K562 (cell line): ENCODE measurements around the gene MTTP. TPM values are rescaled to one million over a fixed set of nuclear protein-coding genes. Genes with fewer than 3 reads are reported as not detected.
A peak's percentile ranks its signal among the peaks of the same experiment; 100 is the strongest.

ENCODE experiments used
- ATAC-seq: fragments of 200-7000 bp; cut with Tn5 transposase; 3 replicates; pipeline ENCODE4 v1.9.1; 2020; ENCODE audit warnings: moderate library complexity
- BruUV-seq: library from RNA; stranded (reverse); fragments of 400-500 nt; replicated peaks from 2 replicates; lab custom pipeline; 2021; lab: Mats Ljungman, UMichigan
- CTCF ChIA-PET: fragments of 300-600 bp; formaldehyde crosslinking; extraction: SDS; loops from one replicate; lab custom pipeline; 2021; ENCODE audit warnings: low intra/inter-chr PET ratio; lab: Yijun Ruan, JAX
- POLR2A ChIA-PET: fragments of 300-600, 350-650 bp; sonication (Branson Sonifier 250); formaldehyde crosslinking; extraction: SDS; loops from one replicate; lab custom pipeline; 2021; ENCODE audit warnings: antibody characterized with exemption, inconsistent platforms; lab: Yijun Ruan, JAX
- DNase-seq, 4 experiments: peaks; one replicate each; pipeline versions ENCODE4 v3.0.0 to v3.0.0-alpha.2; 2011 to 2018; ENCODE audit warnings: low spot score in 3 of 4, mixed read lengths in 3 of 4; ENCODE audit errors: extremely low read depth in 1 of 4
- FAIRE-seq: peaks from 2 replicates; lab custom pipeline; 2011; peaks lifted over from hg19 to GRCh38; lab: Jason Lieb, UNC
- H2AFZ ChIP-seq: 2 replicates; pipeline ENCODE4 v1.6.0; 2011; ENCODE audit warnings: low read depth, low read length, control low read depth, inconsistent platforms
- H3K27ac ChIP-seq: fragments of 200-600 bp; 3 replicates; pipeline ENCODE4 v1.8.0; 2011; ENCODE audit warnings: low read depth, mild to moderate bottlenecking, control low read depth, inconsistent platforms, low read length, moderate library complexity, mixed read lengths; ENCODE audit errors: extremely low read depth
- H3K27me3 ChIP-seq, 2 experiments: fragments of 300-600 bp in 1 of 2; 2 replicates in 1 of 2; 3 replicates in 1 of 2; pipeline versions ENCODE4 v1.6.0 to v1.8.0; 2011; ENCODE audit warnings: inconsistent platforms in 2 of 2, low read length in 2 of 2, mild to moderate bottlenecking in 1 of 2, mixed read lengths in 1 of 2, moderate library complexity in 1 of 2; ENCODE audit not compliant: control insufficient read depth in 2 of 2, insufficient read depth in 2 of 2
- H3K36me3 ChIP-seq: fragments of 300-600 bp; 3 replicates; pipeline ENCODE4 v1.8.0; 2011; ENCODE audit warnings: mild to moderate bottlenecking, low read length, inconsistent platforms; ENCODE audit not compliant: control insufficient read depth, insufficient read depth
- H3K4me1 ChIP-seq, 2 experiments: fragments of 200-600 bp in 1 of 2; replicated peaks in 1 of 2; 2 replicates in 1 of 2; 3 replicates in 1 of 2; pipeline versions ENCODE4 v1.5.1 to v1.8.0; 2011; ENCODE audit warnings: inconsistent platforms in 2 of 2, low read length in 2 of 2, mild to moderate bottlenecking in 1 of 2, mixed read lengths in 1 of 2, moderate library complexity in 1 of 2; ENCODE audit not compliant: control insufficient read depth in 2 of 2, insufficient read depth in 2 of 2
- H3K4me2 ChIP-seq: 2 replicates; pipeline ENCODE4 v1.6.1; 2011; ENCODE audit warnings: low read length, control low read depth, inconsistent platforms, mixed read lengths; ENCODE audit not compliant: insufficient read depth
- H3K4me3 ChIP-seq: fragments of 200-600 bp; sonication (generic), shearing (Covaris generic); 2 replicates; pipeline ENCODE4 v1.5.1; 2016; ENCODE audit warnings: control low read depth, inconsistent platforms
- H3K79me2 ChIP-seq: fragments of 200-600 bp; 3 replicates; pipeline ENCODE4 v1.8.0; 2011; ENCODE audit warnings: low read length, inconsistent platforms; ENCODE audit not compliant: control insufficient read depth, insufficient read depth
- H3K9ac ChIP-seq, 2 experiments: 2 replicates each; pipeline versions ENCODE4 v1.6.0 to v1.6.1; 2011; ENCODE audit warnings: low read depth in 2 of 2, low read length in 2 of 2, control low read depth in 1 of 2, inconsistent platforms in 1 of 2, mild to moderate bottlenecking in 1 of 2, mixed read lengths in 1 of 2; ENCODE audit not compliant: insufficient read depth in 1 of 2
- H3K9me1 ChIP-seq: one replicate; pipeline ENCODE4 v1.6.0; 2011; ENCODE audit warnings: inconsistent platforms, mild to moderate bottlenecking, low read length, moderate library complexity; ENCODE audit not compliant: control insufficient read depth, insufficient read depth
- H3K9me3 ChIP-seq: replicated peaks from 2 replicates; pipeline ENCODE4 v1.5.1; 2011; ENCODE audit warnings: low read depth, low read length, inconsistent platforms; ENCODE audit not compliant: control insufficient read depth, insufficient read depth
- H4K20me1 ChIP-seq: replicated peaks from 2 replicates; pipeline ENCODE4 v1.6.1; 2011; ENCODE audit warnings: low read length, inconsistent platforms, mixed read lengths; ENCODE audit not compliant: control insufficient read depth, insufficient read depth
- CHAMP1 ChIP-seq: fragments of 450-650 bp; IDR thresholded peaks from 2 replicates; pipeline ENCODE4 v1.6.1; 2016; ENCODE audit warnings: mild to moderate bottlenecking
- FOXK1 ChIP-seq: sonication (generic); formaldehyde crosslinking; IDR thresholded peaks from 2 replicates; pipeline ENCODE4 v1.8.0; 2022; ENCODE audit warnings: missing genetic modification reagents, mild to moderate bottlenecking, borderline replicate concordance
- LARP7 ChIP-seq: fragments of 450-650 bp; IDR thresholded peaks from 2 replicates; pipeline ENCODE4 v1.6.1; 2016
- MTA3 ChIP-seq: fragments of 450-650 bp; formaldehyde crosslinking; IDR thresholded peaks from 2 replicates; pipeline ENCODE4 v1.6.1; 2017; ENCODE audit warnings: mild to moderate bottlenecking, borderline replicate concordance
- TEAD4 ChIP-seq, 2 experiments: sonication (generic) in 1 of 2; formaldehyde crosslinking in 1 of 2; IDR thresholded peaks; 2 replicates each; pipeline versions ENCODE4 v1.6.1 to v1.8.0; 2012 to 2022; ENCODE audit warnings: borderline replicate concordance in 1 of 2, inconsistent platforms in 1 of 2, low read length in 1 of 2, mild to moderate bottlenecking in 1 of 2, missing genetic modification reagents in 1 of 2
- THAP7 ChIP-seq: fragments of 250-450 bp; sonication (Bioruptor Pico); IDR thresholded peaks from 2 replicates; pipeline ENCODE4 v1.5.0; 2021
- XRCC4 ChIP-seq: IDR thresholded peaks from one replicate; pipeline ENCODE4 v1.6.1; 2011; ENCODE audit not compliant: insufficient read depth, insufficient read length; ENCODE audit errors: extremely low read depth
- ZFP1 ChIP-seq: fragments of 450-650 bp; formaldehyde crosslinking; IDR thresholded peaks from 2 replicates; pipeline ENCODE4 v1.4.0; 2020; ENCODE audit warnings: mild to moderate bottlenecking, mixed read lengths
- ZNF263 ChIP-seq: sonication (generic); formaldehyde crosslinking; IDR thresholded peaks from 2 replicates; pipeline ENCODE4 v1.8.0; 2022; ENCODE audit warnings: mild to moderate bottlenecking, missing genetic modification reagents, borderline replicate concordance
- ZNF431 ChIP-seq: sonication (generic); formaldehyde crosslinking; IDR thresholded peaks from 2 replicates; pipeline ENCODE4 v1.8.0; 2022; ENCODE audit warnings: mild to moderate bottlenecking, missing genetic modification reagents
- WGBS: fragments of 100-300 bp; shearing (Covaris generic); methylation state at CpG from one replicate; pipeline ENCODE4 v1.1.6; 2016; ENCODE audit warnings: low coverage, mixed read lengths; ENCODE audit not compliant: insufficient coverage; ENCODE audit errors: missing lambda C conversion rate; 5-methylcytosine and 5-hydroxymethylcytosine counted together
- in situ Hi-C: fragments of 300-500 bp; cut with MboI; formaldehyde crosslinking; loops from 4 replicates; pipeline ENCODE4 v1.15.0; 2018; ENCODE audit warnings: inconsistent platforms, mixed read lengths
- intact Hi-C: fragments of 100-400 bp; cut with micrococcal nuclease; formaldehyde crosslinking; loops from 2 replicates; pipeline ENCODE4 v1.14.2; 2022
- polyA plus RNA-seq, 8 experiments: library from polyadenylated mRNA; depleted of rRNA in 4 of 8; stranded (reverse) in 5 of 8; unstranded in 3 of 8; fragments of >200 nt; fragmentation: Nextera tagmentation in 2 of 8; fragmentation: Illumina TruSeq in 1 of 8; extraction: Ambion mirVana in 2 of 8; extraction: Trizol in 1 of 8; gene quantifications; 2 replicates each; pipeline versions ENCODE4 v1.2.1 to v1.2.3, GENCODE V29; 2011 to 2014; ENCODE audit warnings: inconsistent platforms in 1 of 8, missing spikeins in 1 of 8
- total RNA-seq, 7 experiments: library from RNA; depleted of rRNA in 6 of 7; stranded (reverse); fragments of >200 nt in 6 of 7; fragmentation: Illumina TruSeq in 2 of 7; extraction: Trizol in 2 of 7; gene quantifications; 2 replicates each; pipeline versions ENCODE4 v1.2.1 to v1.2.3, GENCODE V29; 2011 to 2021; ENCODE audit warnings: low replicate concordance in 1 of 7
- TF ChIP-seq, protein P1 (sequence below): sonication (generic); formaldehyde crosslinking; IDR thresholded peaks from 2 replicates; pipeline ENCODE4 v1.8.0; 2022; ENCODE audit warnings: mild to moderate bottlenecking, missing genetic modification reagents

The MTTP gene
- total and polyA plus RNA-seq, 9 of the 15 experiments (the other 6 are each of a cell fraction or from before 2014, with no cell fraction given), result 0.01 to 0.29 (median 0.04) TPM; not detected in 2

GRCh38 chr4:99652596-99653436 is 78.2 kb downstream of the MTTP start:
- ATAC-seq, result peak; percentile 18
- H3K4me1 ChIP-seq, result peaks cover 0 to 20% of the 10 kb centered on the region in 2 experiments; a peak in 2 of 5 replicates
- peaks cover 48 to 67% of the 10 kb centered on the region in 2 experiments for H3K27me3 ChIP-seq
- no peaks in the 10 kb centered on the region; the same call in 1 of the 2 replicates for H4K20me1 ChIP-seq
- H3K36me3 ChIP-seq, result no peaks in the 10 kb centered on the region
- no peak overlapping the region for H2AFZ ChIP-seq
- TF ChIP-seq THAP7 (CRISPR knock-in tag) (no peak), LARP7 (no peak), FOXK1 (CRISPR knock-in tag) (no peak), ZNF263 (CRISPR knock-in tag) (no peak), MTA3 (no peak), TEAD4 (IDR thresholded peaks at IDR 0.05; ENCODE audit: low read length) (no peak), TEAD4 (CRISPR knock-in tag; IDR thresholded peaks at IDR 0.05; ENCODE audit: borderline replicate concordance) (no peak), ZNF431 (no peak), ZFP1 (CRISPR knock-in tag) (no peak), XRCC4 (no peak), CHAMP1 (no peak)
- TF ChIP-seq, protein P1, sequence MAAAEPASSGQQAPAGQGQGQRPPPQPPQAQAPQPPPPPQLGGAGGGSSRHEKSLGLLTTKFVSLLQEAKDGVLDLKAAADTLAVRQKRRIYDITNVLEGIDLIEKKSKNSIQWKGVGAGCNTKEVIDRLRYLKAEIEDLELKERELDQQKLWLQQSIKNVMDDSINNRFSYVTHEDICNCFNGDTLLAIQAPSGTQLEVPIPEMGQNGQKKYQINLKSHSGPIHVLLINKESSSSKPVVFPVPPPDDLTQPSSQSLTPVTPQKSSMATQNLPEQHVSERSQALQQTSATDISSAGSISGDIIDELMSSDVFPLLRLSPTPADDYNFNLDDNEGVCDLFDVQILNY (CRISPR knock-in tag), result no peak
- no peak overlapping the region for H3K4me3 ChIP-seq
- H3K27ac ChIP-seq, result no peak overlapping the region
- no peak overlapping the region for H3K9ac ChIP-seq
- in situ Hi-C loops (no loop called here), intact Hi-C loops (no loop called here)
- 4% methylated on average over 37 of the region's 43 CpGs for WGBS
- ChIA-PET CTCF (no interaction called here), POLR2A (interaction anchor here (0.6 kb wide), 1 partner anchor 14 kb away, joined by 3 read pairs; no protein-coding TSS in a partner anchor)
- no TSS peak for BruUV-seq
- no peaks in the 10 kb centered on the region for H3K79me2 ChIP-seq
- H3K9me1 ChIP-seq, result no peaks in the 10 kb centered on the region
- no peak for FAIRE-seq
- H3K9me3 ChIP-seq, result no peaks in the 10 kb centered on the region
- no peak overlapping the region for H3K4me2 ChIP-seq
- peak in 1 of 4 experiments; percentile 6 for DNase-seq
